NCI-H2227 treated with DMSO at 0.1 percent for 48 hours (cell line): ENCODE results near the gene CFAP119.
"Not testable (repeated sequence)": the region's sequence is repeated elsewhere in the genome, so short reads cannot be mapped to it uniquely, and the experiment has no call there.

Experiments
- DNase-seq: peaks from one replicate; lab custom pipeline; 2025; lab: John Stamatoyannopoulos, UW

CFAP119 gene

GRCh38 chr16:30761928-30762902, at the start of gene CFAP119, which contains the start of gene RNF40:
Gene CFAP119, minus strand, starts transcription at chr16:30762062. Its CDS starts 314 bp downstream, at chr16:30761748.
Gene RNF40, plus strand, starts transcription at chr16:30762322. Its CDS starts 224 bp downstream, at chr16:30762546.
- peak; percentile 97 for DNase-seq

GRCh38 chr16:30809675-30810074, 47.8 kb upstream of the CFAP119 start:
- not testable (repeated sequence) for DNase-seq

GRCh38 chr16:30808890-30809426, 47.1 kb upstream of the CFAP119 start:
- DNase-seq = not testable (repeated sequence)

GRCh38 chr16:30808146-30808545, 46.3 kb upstream of the CFAP119 start:
- DNase-seq = no peak

GRCh38 chr16:30805370-30806169, 43.7 kb upstream of the CFAP119 start:
- DNase-seq = peak; percentile 64

- peak; percentile 56 for DNase-seq
These were observed 43.2 kb upstream of the CFAP119 start for GRCh38 chr16:30805056-30805369.

- no peak for DNase-seq
These were observed 41.1 kb upstream of the CFAP119 start for GRCh38 chr16:30802936-30803335.

GRCh38 chr16:30797670-30798309, 35.9 kb upstream of the CFAP119 start:
- no peak for DNase-seq

- no peak for DNase-seq
These were observed 32.8 kb upstream of the CFAP119 start for GRCh38 chr16:30794634-30795033.

GRCh38 chr16:30793508-30794069, 31.7 kb upstream of the CFAP119 start:
- no peak for DNase-seq

GRCh38 chr16:30787613-30788378, 25.9 kb upstream of the CFAP119 start:
- no peak for DNase-seq

GRCh38 chr16:30786936-30787612, 25.2 kb upstream of the CFAP119 start, which contains the start of gene ZNF629:
Gene ZNF629, minus strand, starts transcription at chr16:30787205. Its CDS starts 2,723 bp downstream, at chr16:30784482.
- peak; percentile 50 for DNase-seq

GRCh38 chr16:30786115-30786935, 24.5 kb upstream of the CFAP119 start:
- DNase-seq = peak; percentile 21

- no peak for DNase-seq
These were observed 23.6 kb upstream of the CFAP119 start for GRCh38 chr16:30785126-30786106.

- no peak for DNase-seq
These were observed 22.4 kb upstream of the CFAP119 start for GRCh38 chr16:30784215-30784614.

GRCh38 chr16:30783280-30784109, 21.6 kb upstream of the CFAP119 start:
- no peak for DNase-seq
